HUES48 (cell line): ENCODE data around the gene VSIG10L.

ENCODE experiments used
- H3K27ac ChIP-seq: one replicate; pipeline ENCODE4 v1.7.0; 2013; ENCODE audit warnings: low read depth, low read length, inconsistent platforms
- H3K27me3 ChIP-seq: 2 replicates; pipeline ENCODE4 v1.6.1; 2013; ENCODE audit warnings: mild to moderate bottlenecking, low read length; ENCODE audit not compliant: control insufficient read depth, insufficient read depth
- H3K36me3 ChIP-seq: 2 replicates; pipeline ENCODE4 v1.6.1; 2013; ENCODE audit warnings: low read length; ENCODE audit not compliant: control insufficient read depth, insufficient read depth
- H3K4me1 ChIP-seq: 2 replicates; pipeline ENCODE4 v1.6.1; 2013; ENCODE audit warnings: mild to moderate bottlenecking, low read length; ENCODE audit not compliant: control insufficient read depth, insufficient read depth
- H3K4me3 ChIP-seq: 2 replicates; pipeline ENCODE4 v1.5.1; 2013; ENCODE audit warnings: mild to moderate bottlenecking, low read depth, low read length
- H3K9ac ChIP-seq: 2 replicates; pipeline ENCODE4 v1.6.1; 2013; ENCODE audit warnings: mild to moderate bottlenecking, low read depth, low read length, moderate library complexity
- H3K9me3 ChIP-seq: 2 replicates; pipeline ENCODE4 v1.6.1; 2013; ENCODE audit warnings: low read length; ENCODE audit not compliant: control insufficient read depth, insufficient read depth

The VSIG10L gene

DNA sequence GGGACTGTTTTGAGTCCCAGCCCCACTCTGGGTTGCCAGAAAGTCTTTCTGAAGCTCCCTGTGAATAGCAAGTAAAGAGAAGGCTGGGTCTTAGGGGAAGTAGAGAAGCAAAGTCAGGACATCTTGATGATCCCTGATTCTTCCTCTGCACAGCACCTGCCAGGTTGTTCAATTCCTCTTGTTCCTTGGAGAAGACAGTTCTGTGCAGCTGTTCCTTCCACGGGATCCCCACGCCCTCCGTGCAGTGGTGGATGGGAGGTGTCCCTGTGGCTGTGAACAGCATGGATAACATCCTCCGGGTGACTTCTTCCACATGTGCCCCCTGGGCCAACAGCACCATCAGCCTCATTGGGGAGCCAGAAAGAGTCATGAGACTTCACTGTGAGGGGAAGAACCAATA is 59.6 kb downstream of the VSIG10L start:
- H3K9ac ChIP-seq, result no peak overlapping the region
- H3K27me3 ChIP-seq, result no peaks in the 10 kb centered on the region
- no peak overlapping the region for H3K27ac ChIP-seq
- no peaks in the 10 kb centered on the region for H3K4me1 ChIP-seq
- H3K9me3 ChIP-seq, result peaks cover 8% of the 10 kb centered on the region; the same call in 1 of the 2 replicates
- no peak overlapping the region for H3K4me3 ChIP-seq
- H3K36me3 ChIP-seq, result no peaks in the 10 kb centered on the region
